A673 (cell line): ENCODE measurements around the gene WDR46. TPM values are rescaled to one million over a fixed set of nuclear protein-coding genes. Genes with fewer than 3 reads are reported as not detected.
A peak's percentile ranks its signal among the peaks of the same experiment; 100 is the strongest.

Experiments
- BruUV-seq: library from RNA; stranded (reverse); fragments of 400-500 nt; replicated peaks from 2 replicates; lab custom pipeline; 2021; lab: Mats Ljungman, UMichigan
- CTCF ChIA-PET: fragments of 300-600 bp; sonication (Branson Sonifier 250); formaldehyde crosslinking; loops from one replicate; lab custom pipeline; 2022; ENCODE audit warnings: antibody characterized with exemption; lab: Charles Lee
- POLR2A ChIA-PET: fragments of 300-600 bp; sonication (Branson Sonifier 250); formaldehyde crosslinking; loops from one replicate; lab custom pipeline; 2022; ENCODE audit warnings: antibody characterized with exemption; ENCODE audit not compliant: low non-redundant PET; lab: Charles Lee
- DNase-seq: peaks from one replicate; pipeline ENCODE4 v3.0.0-alpha.2; 2015; ENCODE audit warnings: low spot score
- H3K27ac ChIP-seq: fragments of 200-600 bp; sonication (generic); 2 replicates; pipeline ENCODE4 v1.5.1; 2016; ENCODE audit warnings: mixed run types, low read depth, mild to moderate bottlenecking, mixed read lengths, antibody characterized with exemption, low read length; ENCODE audit not compliant: poor library complexity, severe bottlenecking
- H3K27me3 ChIP-seq: fragments of 200-600 bp; sonication (generic); replicated peaks from 2 replicates; pipeline ENCODE4 v1.6.1; 2017; ENCODE audit warnings: mixed run types, low read depth, mild to moderate bottlenecking, mixed read lengths, antibody characterized with exemption, low read length; ENCODE audit not compliant: insufficient read depth, poor library complexity
- H3K36me3 ChIP-seq: fragments of 200-600 bp; sonication (generic); 2 replicates; pipeline ENCODE4 v1.6.1; 2016; ENCODE audit warnings: mixed run types, mild to moderate bottlenecking, mixed read lengths, antibody characterized with exemption, low read length; ENCODE audit not compliant: insufficient read depth, poor library complexity, severe bottlenecking
- H3K4me1 ChIP-seq: fragments of 200-600 bp; sonication (generic); 2 replicates; pipeline ENCODE4 v1.6.1; 2017; ENCODE audit warnings: mixed run types, mild to moderate bottlenecking, mixed read lengths, antibody characterized with exemption, low read length; ENCODE audit not compliant: insufficient read depth, poor library complexity, severe bottlenecking
- H3K4me3 ChIP-seq: fragments of 200-600 bp; sonication (generic); 2 replicates; pipeline ENCODE4 v1.5.1; 2016; ENCODE audit warnings: low read depth, mixed run types, mild to moderate bottlenecking, mixed read lengths, low read length; ENCODE audit not compliant: poor library complexity, severe bottlenecking
- H3K9me3 ChIP-seq: fragments of 200-600 bp; sonication (generic); 2 replicates; pipeline ENCODE4 v1.6.1; 2016; ENCODE audit warnings: mixed run types, low read depth, mild to moderate bottlenecking, mixed read lengths, antibody characterized with exemption, low read length; ENCODE audit not compliant: poor library complexity, severe bottlenecking
- EZH2 ChIP-seq: fragments of 200-600 bp; sonication (generic); IDR thresholded peaks from 2 replicates; pipeline ENCODE4 v1.6.1; 2017; ENCODE audit warnings: borderline replicate concordance, low read depth, mild to moderate bottlenecking, mixed read lengths, antibody characterized with exemption, low read length; ENCODE audit not compliant: poor library complexity, severe bottlenecking
- intact Hi-C: fragments of 100-400 bp; cut with micrococcal nuclease; formaldehyde crosslinking; loops from one replicate; pipeline ENCODE4 v1.10.0; 2022; ENCODE audit not compliant: unreplicated experiment
- total RNA-seq: library from RNA; stranded (reverse); gene quantifications from 2 replicates; pipeline ENCODE4 v1.2.3, GENCODE V29; 2021
- TF ChIP-seq, protein P1 (sequence below): fragments of 300-800, 200-600 bp; sonication (generic); conservative IDR thresholded peaks from 2 replicates; pipeline ENCODE4 v1.5.1; 2017; ENCODE audit warnings: low read depth, mild to moderate bottlenecking, antibody characterized with exemption, low read length, moderate library complexity, mixed read lengths

Gene WDR46
- total RNA-seq, 1 experiment from 2014 or later: 97.9 TPM

- peak overlapping the region; percentile 18 for H3K27ac ChIP-seq
- intact Hi-C loops: loop anchor here (5.0 to 10.0 kb wide), 2 partner anchors 76 to 99 kb away; partner anchors contain the start of genes CUTA, KIFC1 and PHF1
- no peak overlapping the region for H3K4me3 ChIP-seq
- H3K36me3 ChIP-seq: peaks cover 30% of the 10 kb centered on the region
- TF ChIP-seq, protein P1, sequence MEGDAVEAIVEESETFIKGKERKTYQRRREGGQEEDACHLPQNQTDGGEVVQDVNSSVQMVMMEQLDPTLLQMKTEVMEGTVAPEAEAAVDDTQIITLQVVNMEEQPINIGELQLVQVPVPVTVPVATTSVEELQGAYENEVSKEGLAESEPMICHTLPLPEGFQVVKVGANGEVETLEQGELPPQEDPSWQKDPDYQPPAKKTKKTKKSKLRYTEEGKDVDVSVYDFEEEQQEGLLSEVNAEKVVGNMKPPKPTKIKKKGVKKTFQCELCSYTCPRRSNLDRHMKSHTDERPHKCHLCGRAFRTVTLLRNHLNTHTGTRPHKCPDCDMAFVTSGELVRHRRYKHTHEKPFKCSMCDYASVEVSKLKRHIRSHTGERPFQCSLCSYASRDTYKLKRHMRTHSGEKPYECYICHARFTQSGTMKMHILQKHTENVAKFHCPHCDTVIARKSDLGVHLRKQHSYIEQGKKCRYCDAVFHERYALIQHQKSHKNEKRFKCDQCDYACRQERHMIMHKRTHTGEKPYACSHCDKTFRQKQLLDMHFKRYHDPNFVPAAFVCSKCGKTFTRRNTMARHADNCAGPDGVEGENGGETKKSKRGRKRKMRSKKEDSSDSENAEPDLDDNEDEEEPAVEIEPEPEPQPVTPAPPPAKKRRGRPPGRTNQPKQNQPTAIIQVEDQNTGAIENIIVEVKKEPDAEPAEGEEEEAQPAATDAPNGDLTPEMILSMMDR: no peak
- no peak for TF ChIP-seq EZH2
- peaks cover 32% of the 10 kb centered on the region for H3K4me1 ChIP-seq
- ChIA-PET POLR2A (no interaction called here), CTCF (interaction anchor here (0.6 kb wide), 1 partner anchor 68 kb away, joined by 3 read pairs; no protein-coding TSS in a partner anchor)
- no TSS peak for BruUV-seq
- DNase-seq: no peak
- no peaks in the 10 kb centered on the region for H3K27me3 ChIP-seq
- no peaks in the 10 kb centered on the region for H3K9me3 ChIP-seq
These were observed 27.0 kb upstream of the WDR46 start for GRCh38 chr6:33315793-33316602.

DNA sequence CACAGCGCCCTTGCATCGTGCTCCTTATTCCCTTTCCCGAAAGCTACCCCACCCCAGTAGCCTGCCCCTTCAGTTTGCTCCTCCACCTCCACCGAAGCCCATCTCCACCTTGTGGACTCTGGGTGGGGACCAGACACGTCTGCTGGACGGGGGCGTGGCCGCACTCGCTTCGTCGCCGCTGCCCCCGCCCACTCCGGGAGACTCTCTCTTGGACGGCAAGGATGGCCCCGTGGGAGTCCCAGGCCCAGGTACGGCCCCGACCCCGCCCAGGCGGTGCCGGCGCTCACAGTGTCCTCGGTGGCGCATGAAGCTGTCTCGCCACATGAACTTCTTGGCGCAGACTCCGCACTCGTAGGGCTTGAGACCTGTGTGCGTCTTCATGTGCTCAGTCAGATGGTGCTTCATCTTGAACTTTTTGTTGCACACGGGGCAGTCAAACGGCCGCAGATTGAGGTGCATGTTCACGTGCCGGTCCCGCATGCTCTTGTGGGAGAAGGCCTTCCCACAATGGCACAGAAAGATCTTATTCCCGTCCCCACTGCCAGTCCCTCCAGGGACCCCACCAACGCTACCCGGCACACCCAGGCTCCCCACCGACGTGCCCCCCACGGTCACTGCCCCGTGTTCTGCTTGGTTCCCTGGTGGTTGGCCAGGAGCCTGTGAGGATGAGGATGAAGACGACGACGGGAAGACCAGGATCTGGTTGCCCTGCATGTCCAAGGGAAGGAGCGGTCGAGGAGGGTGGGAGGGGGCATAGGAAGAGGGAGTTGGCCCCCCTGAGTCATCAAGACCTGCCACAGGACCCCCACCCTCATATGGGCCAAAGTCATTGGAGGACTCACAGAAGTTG lies 26.1 kb upstream of the WDR46 start:
- TF ChIP-seq, protein P1: no peak
- TF ChIP-seq EZH2: no peak
- POLR2A ChIA-PET: no interaction called here
- peaks cover 28% of the 10 kb centered on the region for H3K36me3 ChIP-seq
- peak; percentile 56 for DNase-seq
- H3K4me1 ChIP-seq: peaks cover 30% of the 10 kb centered on the region
- BruUV-seq: no TSS peak
- H3K27ac ChIP-seq: peak overlapping the region; percentile 82
- H3K9me3 ChIP-seq: no peaks in the 10 kb centered on the region
- H3K4me3 ChIP-seq: peak overlapping the region; percentile 83
- CTCF ChIA-PET: no interaction called here
- intact Hi-C loops: loop anchor here (1.0 to 10.0 kb wide), 3 partner anchors 16 to 100 kb away; partner anchors contain the start of genes CUTA, KIFC1 and PHF1
- no peaks in the 10 kb centered on the region for H3K27me3 ChIP-seq

DNA sequence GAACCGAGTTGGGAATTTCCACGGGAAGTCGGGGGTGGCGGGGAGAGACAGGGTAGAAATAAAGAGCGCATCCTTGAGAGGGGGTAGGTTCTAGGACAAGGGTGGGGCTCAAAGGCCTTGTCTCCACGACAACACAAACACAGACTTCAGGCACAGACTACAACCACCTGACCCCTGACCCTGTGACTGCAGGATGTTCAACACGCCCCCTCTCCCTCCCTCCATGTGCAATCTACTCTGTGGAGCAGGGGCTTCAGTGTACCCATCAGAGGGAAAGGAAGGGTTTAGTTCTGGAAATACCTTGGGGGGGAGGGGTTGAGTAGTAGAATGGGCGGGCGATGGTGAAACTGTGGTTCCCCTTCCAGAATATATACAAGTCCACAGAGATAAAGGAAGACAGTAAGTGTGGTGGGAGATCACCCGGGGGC lies 25.5 kb upstream of the WDR46 start:
- peak; percentile 80 for DNase-seq
- POLR2A ChIA-PET: no interaction called here
- intact Hi-C loops: loop anchor here (1.0 to 10.0 kb wide), 2 partner anchors 15 to 100 kb away; partner anchors contain the start of genes CUTA and PHF1
- H3K4me1 ChIP-seq: peaks cover 30% of the 10 kb centered on the region
- CTCF ChIA-PET: no interaction called here
- H3K4me3 ChIP-seq: peak overlapping the region; percentile 83
- H3K27ac ChIP-seq: peak overlapping the region; percentile 82
- no peak for TF ChIP-seq EZH2
- H3K36me3 ChIP-seq: peaks cover 24% of the 10 kb centered on the region
- no peaks in the 10 kb centered on the region for H3K9me3 ChIP-seq
- BruUV-seq: no TSS peak
- H3K27me3 ChIP-seq: no peaks in the 10 kb centered on the region
